A549 (cell line): ENCODE data around the gene MYH9.

ENCODE experiments used
- CTCF ChIP-seq: fragments of >200 bp; sonication (Bioruptor Twin); formaldehyde crosslinking; IDR thresholded peaks from 3 replicates; pipeline ENCODE4 v1.5.1; 2016
- RCOR1 ChIP-seq: fragments of 150-350 bp; IDR thresholded peaks from 2 replicates; pipeline ENCODE4 v1.6.1; 2014; ENCODE audit warnings: antibody characterized with exemption, low read length, low read depth

GRCh38 chr22:36294801-36295200, 93.0 kb downstream of the MYH9 start:
- TF ChIP-seq RCOR1 (no peak), CTCF (no peak)
